ENCODE measurements around the gene ORC3.

The ORC3 gene

GRCh38 chr6:87589693-87590416 lies at the start of gene ORC3, which contains the start of gene RARS2:
Gene ORC3 (plus strand): TSS chr6:87590135. CDS start chr6:87590169, 34 bp downstream.
Gene RARS2 (minus strand): TSS chr6:87589987. CDS start chr6:87589957, 30 bp downstream.
- DNase-seq (ENCODE audit: low read depth) = peak; percentile 89

GRCh38 chr6:87540539-87540938 lies 49.4 kb upstream of the ORC3 start:
- DNase-seq (ENCODE audit: low read depth) = no peak

- no peak for DNase-seq (ENCODE audit: low read depth)
These were observed 48.9 kb upstream of the ORC3 start for GRCh38 chr6:87541041-87541440.

- DNase-seq (ENCODE audit: low read depth) = no peak
These were observed 48.2 kb upstream of the ORC3 start for GRCh38 chr6:87541744-87542143.

GRCh38 chr6:87543696-87544473 lies 46.0 kb upstream of the ORC3 start:
- DNase-seq (ENCODE audit: low read depth) = no peak

GRCh38 chr6:87544474-87544735 lies 45.5 kb upstream of the ORC3 start:
- DNase-seq (ENCODE audit: low read depth) = no peak

GRCh38 chr6:87551799-87552198 lies 38.1 kb upstream of the ORC3 start:
- no peak for DNase-seq (ENCODE audit: low read depth)

- peak; percentile 25 for DNase-seq (ENCODE audit: low read depth)
These were observed 36.7 kb upstream of the ORC3 start for GRCh38 chr6:87553159-87553765.

- no peak for DNase-seq (ENCODE audit: low read depth)
These were observed 34.4 kb upstream of the ORC3 start for GRCh38 chr6:87555506-87555905.

- DNase-seq (ENCODE audit: low read depth) = peak; percentile 74
These were observed 31.5 kb upstream of the ORC3 start for GRCh38 chr6:87558446-87558845.

- no peak for DNase-seq (ENCODE audit: low read depth)
These were observed 28.9 kb upstream of the ORC3 start for GRCh38 chr6:87561017-87561416.

GRCh38 chr6:87572021-87572420 lies 17.9 kb upstream of the ORC3 start:
- no peak for DNase-seq (ENCODE audit: low read depth)

GRCh38 chr6:87572883-87573282 lies 17.1 kb upstream of the ORC3 start:
- no peak for DNase-seq (ENCODE audit: low read depth)

GRCh38 chr6:87573307-87574024 lies 16.5 kb upstream of the ORC3 start:
- no peak for DNase-seq (ENCODE audit: low read depth)

GRCh38 chr6:87574237-87574804 lies 15.6 kb upstream of the ORC3 start:
- DNase-seq (ENCODE audit: low read depth) = no peak

- DNase-seq (ENCODE audit: low read depth) = no peak
These were observed 14.5 kb upstream of the ORC3 start for GRCh38 chr6:87575423-87575822.

GRCh38 chr6:87583822-87584221 lies 6.1 kb upstream of the ORC3 start:
- DNase-seq (ENCODE audit: low read depth) = no peak

GRCh38 chr6:87586371-87587077 lies 3.4 kb upstream of the ORC3 start:
- DNase-seq (ENCODE audit: low read depth) = no peak

GRCh38 chr6:87588756-87589407 lies 1.1 kb upstream of the ORC3 start:
- peak; percentile 53 for DNase-seq (ENCODE audit: low read depth)

- DNase-seq (ENCODE audit: low read depth) = no peak
These were observed 514 bp downstream of the ORC3 start for GRCh38 chr6:87590417-87590880.

GRCh38 chr6:87590990-87591389 lies 1.1 kb downstream of the ORC3 start:
- DNase-seq (ENCODE audit: low read depth) = no peak
